Measurements from ENCODE around the gene PEX16. TPM values are rescaled to one million over a fixed set of nuclear protein-coding genes. Genes with fewer than 3 reads are reported as not detected.
A peak's percentile ranks its signal among the peaks of the same experiment; 100 is the strongest.

The PEX16 gene
- total RNA-seq, 1 experiment from 2014 or later, result 33.9 TPM

DNA sequence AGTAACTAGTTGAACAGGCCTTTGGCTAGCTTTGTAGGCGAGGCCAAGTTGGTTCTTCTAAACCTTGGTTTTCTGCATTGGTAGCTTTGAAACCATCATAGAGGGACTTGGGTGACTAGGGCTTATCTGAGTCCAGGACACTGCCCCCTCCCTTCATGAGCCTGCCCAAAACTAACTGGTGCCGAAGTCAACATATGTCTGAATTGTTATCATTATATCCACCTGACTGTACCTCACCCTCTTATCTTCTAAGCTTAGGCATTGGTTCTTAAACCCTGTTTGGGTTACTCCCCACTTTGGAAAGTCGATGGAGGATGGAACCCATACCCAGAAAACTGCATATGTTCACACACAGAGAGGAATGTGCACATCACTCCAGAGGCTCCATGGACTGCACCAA lies 39.8 kb downstream of the PEX16 start:
- Histone ChIP-seq H3K27me3 (replicated peaks) (no peaks in the 10 kb centered on the region), H3K4me3 (no peak overlapping the region), H3K4me1 (replicated peaks) (peaks cover 10% of the 10 kb centered on the region), H3K36me3 (peaks cover 84% of the 10 kb centered on the region), H3K27ac (no peak overlapping the region), H3K9me3 (replicated peaks) (no peaks in the 10 kb centered on the region)
- DNase-seq (ENCODE audit: low read depth in 1 of 2, low spot score in 2 of 2), result no peak

DNA sequence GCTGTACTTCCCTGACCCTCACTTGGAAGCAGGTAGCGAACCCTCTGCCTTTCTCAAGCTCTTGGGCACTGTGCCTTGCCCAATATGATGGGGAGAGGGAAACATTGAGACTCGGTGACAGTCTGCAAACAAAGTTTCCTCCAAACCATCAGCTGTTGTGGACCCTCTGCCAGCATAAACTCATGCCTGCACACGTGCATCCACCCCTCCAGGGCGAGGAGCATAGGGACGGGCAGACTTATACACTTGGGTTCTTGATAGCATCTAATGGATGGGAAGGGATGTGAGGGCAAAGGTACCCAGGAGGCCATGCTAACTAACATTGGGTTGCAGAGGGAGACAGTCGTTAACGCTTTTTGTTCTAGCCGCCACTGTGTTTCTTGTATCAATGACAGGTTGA lies 40.5 kb downstream of the PEX16 start:
- peaks cover 14% of the 10 kb centered on the region for H3K4me1 ChIP-seq (replicated peaks)
- H3K9me3 ChIP-seq (replicated peaks), result no peaks in the 10 kb centered on the region
- H3K27me3 ChIP-seq (replicated peaks), result no peaks in the 10 kb centered on the region
- no peak overlapping the region for H3K27ac ChIP-seq
- H3K36me3 ChIP-seq, result peaks cover 82% of the 10 kb centered on the region
- no peak overlapping the region for H3K4me3 ChIP-seq
- no peak for DNase-seq (ENCODE audit: low read depth in 1 of 2, low spot score in 2 of 2)

DNA sequence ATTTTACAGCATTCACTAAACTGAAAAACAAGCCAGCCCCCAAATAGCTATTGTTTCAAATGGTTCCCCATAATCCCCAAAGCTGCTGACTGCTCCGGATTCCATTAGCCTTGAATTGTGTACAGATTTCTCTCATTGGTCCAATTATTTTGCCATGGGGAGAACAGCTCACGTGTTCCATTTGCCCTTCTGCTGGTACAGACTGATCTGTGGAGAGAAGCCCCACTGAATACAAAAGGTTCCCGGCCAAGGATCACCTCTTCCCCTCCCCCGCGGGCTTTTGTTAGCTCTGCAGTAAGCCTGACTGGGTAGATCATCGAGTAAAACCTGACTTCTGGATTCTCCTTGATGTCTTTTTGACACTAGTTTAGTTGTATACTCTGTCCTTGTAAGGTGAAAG lies 41.3 kb downstream of the PEX16 start:
- Histone ChIP-seq H3K9me3 (replicated peaks) (no peaks in the 10 kb centered on the region), H3K4me1 (replicated peaks) (peaks cover 17% of the 10 kb centered on the region), H3K27ac (no peak overlapping the region), H3K36me3 (peaks cover 84% of the 10 kb centered on the region), H3K4me3 (no peak overlapping the region), H3K27me3 (replicated peaks) (no peaks in the 10 kb centered on the region)
- DNase-seq (ENCODE audit: low read depth in 1 of 2, low spot score in 2 of 2), result no peak

DNA sequence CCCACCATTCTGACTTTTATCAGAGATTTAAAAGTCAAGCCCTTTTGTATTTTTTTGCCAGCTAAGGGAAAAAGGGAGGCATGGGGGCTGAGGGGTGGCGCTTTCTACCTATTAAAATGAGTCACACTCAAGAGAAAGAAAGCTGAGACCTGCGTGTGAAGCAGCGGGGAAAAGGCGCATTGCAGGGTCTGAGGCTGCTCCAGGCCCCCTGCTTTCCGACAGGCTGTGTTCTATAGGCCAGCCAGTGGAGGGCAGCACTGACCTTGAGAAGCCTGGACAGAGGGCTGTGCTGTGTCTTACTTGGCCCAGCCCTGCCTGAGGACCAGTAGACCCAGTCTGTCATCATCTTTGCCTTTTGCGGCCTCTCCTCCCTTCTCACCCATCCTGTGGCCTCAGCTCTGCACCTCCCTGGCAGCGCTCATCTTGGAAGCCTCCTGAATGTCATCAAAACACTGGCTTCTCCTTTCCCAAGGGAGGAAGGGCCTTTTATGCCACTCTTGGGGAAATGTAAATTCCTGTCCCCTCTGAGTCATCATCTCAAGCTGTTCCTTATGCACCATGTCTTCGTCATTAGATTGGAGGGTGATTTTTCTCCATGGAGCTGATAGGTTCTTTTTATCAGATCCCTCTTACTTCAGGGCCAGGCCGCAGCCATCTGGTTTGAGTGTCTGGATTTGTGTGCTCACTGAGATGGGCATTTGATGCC lies 44.9 kb downstream of the PEX16 start:
- peaks cover 12% of the 10 kb centered on the region for H3K4me1 ChIP-seq (replicated peaks)
- H3K4me3 ChIP-seq, result no peak overlapping the region
- no peaks in the 10 kb centered on the region for H3K27me3 ChIP-seq (replicated peaks)
- H3K27ac ChIP-seq, result 0 out of 2 replicates have a peak overlapping the region, but pooled peaks have one; percentile 11
- H3K36me3 ChIP-seq, result peaks cover 94% of the 10 kb centered on the region
- no peaks in the 10 kb centered on the region for H3K9me3 ChIP-seq (replicated peaks)
- DNase-seq (ENCODE audit: low read depth in 1 of 2, low spot score in 2 of 2), result peak; percentile 77 to 79

DNA sequence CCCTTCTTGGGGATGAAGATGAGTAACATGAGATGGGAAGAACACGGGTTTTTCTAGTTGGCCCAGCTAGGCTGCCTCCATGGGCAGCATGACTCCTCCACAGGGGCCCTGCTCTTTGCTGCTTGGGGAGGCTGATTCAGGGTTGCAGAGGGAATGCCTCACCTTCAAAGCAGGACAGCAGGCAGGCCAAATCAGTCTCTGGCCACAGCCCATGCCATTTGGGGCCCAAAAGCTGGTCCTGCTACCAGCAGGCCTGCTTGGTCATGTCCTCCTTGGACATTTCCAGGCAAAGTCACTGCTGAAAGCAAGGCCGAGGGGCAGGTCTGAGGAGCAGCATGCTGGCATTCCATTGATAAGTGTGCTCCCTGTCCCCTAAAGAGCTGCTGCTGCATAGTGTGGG lies 46.0 kb downstream of the PEX16 start:
- H3K27me3 ChIP-seq (replicated peaks), result no peaks in the 10 kb centered on the region
- DNase-seq (ENCODE audit: low read depth in 1 of 2, low spot score in 2 of 2), result no peak
- H3K9me3 ChIP-seq (replicated peaks), result no peaks in the 10 kb centered on the region
- peaks cover 94% of the 10 kb centered on the region for H3K36me3 ChIP-seq
- H3K4me3 ChIP-seq, result no peak overlapping the region
- no peak overlapping the region for H3K27ac ChIP-seq
- H3K4me1 ChIP-seq (replicated peaks), result peaks cover 12% of the 10 kb centered on the region

DNA sequence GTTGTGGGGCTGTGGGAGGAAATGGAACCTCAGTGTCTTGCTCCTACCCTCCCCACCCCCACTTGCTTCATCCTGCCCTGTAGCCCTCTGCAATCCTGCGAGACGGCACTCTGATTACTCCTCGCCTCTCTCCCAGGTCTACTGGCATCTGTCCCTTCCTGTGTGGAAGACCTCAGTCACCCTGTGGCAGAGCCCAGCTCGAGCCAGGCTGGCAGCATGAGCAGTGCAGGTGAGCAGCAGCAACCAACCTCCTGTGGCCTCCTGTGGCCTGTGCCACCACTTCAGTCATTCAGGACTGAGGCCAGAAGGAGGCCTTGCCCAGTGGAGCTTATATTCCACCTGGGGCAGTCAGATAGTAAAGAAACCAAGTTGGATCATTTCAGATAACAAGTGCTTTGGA lies 47.0 kb downstream of the PEX16 start:
- Histone ChIP-seq H3K27me3 (replicated peaks) (no peaks in the 10 kb centered on the region), H3K27ac (no peak overlapping the region), H3K4me3 (no peak overlapping the region), H3K4me1 (replicated peaks) (peaks cover 12% of the 10 kb centered on the region), H3K9me3 (replicated peaks) (no peaks in the 10 kb centered on the region), H3K36me3 (peaks cover 96% of the 10 kb centered on the region)
- no peak for DNase-seq (ENCODE audit: low read depth in 1 of 2, low spot score in 2 of 2)

DNA sequence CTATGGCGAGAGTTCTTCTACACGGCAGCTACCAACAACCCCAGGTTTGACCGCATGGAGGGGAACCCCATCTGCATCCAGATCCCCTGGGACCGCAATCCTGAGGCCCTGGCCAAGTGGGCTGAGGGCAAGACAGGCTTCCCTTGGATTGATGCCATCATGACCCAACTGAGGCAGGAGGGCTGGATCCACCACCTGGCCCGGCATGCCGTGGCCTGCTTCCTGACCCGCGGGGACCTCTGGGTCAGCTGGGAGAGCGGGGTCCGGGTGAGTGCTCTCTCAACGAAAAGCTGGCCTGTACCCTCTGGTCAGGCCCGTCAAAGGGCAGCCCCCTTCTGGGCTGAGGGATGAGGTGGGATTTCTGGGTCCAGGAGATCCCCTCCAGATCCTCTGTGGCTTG lies 48.1 kb downstream of the PEX16 start:
- H3K4me3 ChIP-seq, result no peak overlapping the region
- peaks cover 93% of the 10 kb centered on the region for H3K36me3 ChIP-seq
- H3K27ac ChIP-seq, result no peak overlapping the region
- no peak for DNase-seq (ENCODE audit: low read depth in 1 of 2, low spot score in 2 of 2)
- H3K9me3 ChIP-seq (replicated peaks), result no peaks in the 10 kb centered on the region
- no peaks in the 10 kb centered on the region for H3K27me3 ChIP-seq (replicated peaks)
- peaks cover 12% of the 10 kb centered on the region for H3K4me1 ChIP-seq (replicated peaks)

DNA sequence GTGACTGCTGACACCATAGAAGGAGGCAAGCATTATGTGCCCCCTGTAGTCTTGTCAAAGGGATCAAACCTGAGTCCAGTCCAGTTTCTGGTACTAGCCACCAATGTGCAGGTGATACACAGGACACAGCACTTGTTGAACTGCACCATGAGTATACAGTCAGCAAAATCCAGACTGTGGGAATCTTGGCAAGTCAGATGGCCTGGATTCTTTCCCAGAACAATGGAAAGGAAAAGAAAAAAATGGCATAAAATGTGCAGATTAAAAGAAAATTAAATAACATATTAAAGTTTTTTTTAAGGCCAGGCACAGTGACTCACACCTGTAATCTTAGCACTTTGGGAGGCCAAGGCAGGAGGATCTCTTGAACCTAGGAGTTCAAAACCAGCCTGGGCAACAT lies 53.6 kb downstream of the PEX16 start:
- H3K4me1 ChIP-seq (replicated peaks), result no peaks in the 10 kb centered on the region
- H3K36me3 ChIP-seq, result peaks cover 93% of the 10 kb centered on the region
- no peaks in the 10 kb centered on the region for H3K9me3 ChIP-seq (replicated peaks)
- H3K4me3 ChIP-seq, result no peak overlapping the region
- no peak for DNase-seq (ENCODE audit: low read depth in 1 of 2, low spot score in 2 of 2)
- no peak overlapping the region for H3K27ac ChIP-seq
- no peaks in the 10 kb centered on the region for H3K27me3 ChIP-seq (replicated peaks)

DNA sequence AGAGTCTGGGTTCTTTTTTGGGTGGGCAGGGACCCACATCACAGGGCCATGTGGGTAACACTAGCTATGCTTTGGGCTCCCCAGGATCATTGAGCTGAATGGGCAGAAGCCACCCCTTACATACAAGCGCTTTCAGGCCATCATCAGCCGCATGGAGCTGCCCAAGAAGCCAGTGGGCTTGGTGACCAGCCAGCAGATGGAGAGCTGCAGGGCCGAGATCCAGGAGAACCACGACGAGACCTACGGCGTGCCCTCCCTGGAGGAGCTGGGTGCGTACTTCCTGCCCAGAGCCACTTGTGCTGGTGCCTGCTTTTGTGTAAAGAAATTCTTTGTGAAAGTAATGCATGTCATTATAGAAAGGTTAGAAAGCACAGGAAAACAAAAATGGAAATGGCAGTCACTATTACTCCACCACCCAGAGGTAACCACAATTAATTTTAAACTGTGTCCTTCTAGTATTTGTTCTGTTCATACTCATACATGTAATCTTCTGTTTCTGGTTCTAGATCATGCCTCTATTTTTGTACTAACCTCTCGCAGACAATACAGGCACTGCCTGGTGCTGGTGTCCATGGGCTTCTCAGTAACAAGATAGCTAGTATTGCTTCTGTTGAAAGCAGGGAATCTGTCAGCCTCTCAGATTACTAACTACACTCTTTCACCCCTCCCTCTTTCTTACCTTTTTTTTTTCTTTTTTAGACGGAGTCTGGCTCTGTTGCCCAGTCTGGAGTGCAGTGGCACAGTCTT lies 56.7 kb downstream of the PEX16 start:
- Histone ChIP-seq H3K4me3 (no peak overlapping the region), H3K36me3 (peaks cover 90% of the 10 kb centered on the region), H3K4me1 (replicated peaks) (peaks cover 16% of the 10 kb centered on the region), H3K9me3 (replicated peaks) (no peaks in the 10 kb centered on the region), H3K27ac (no peak overlapping the region), H3K27me3 (replicated peaks) (no peaks in the 10 kb centered on the region)
- DNase-seq (ENCODE audit: low read depth in 1 of 2, low spot score in 2 of 2), result no peak

DNA sequence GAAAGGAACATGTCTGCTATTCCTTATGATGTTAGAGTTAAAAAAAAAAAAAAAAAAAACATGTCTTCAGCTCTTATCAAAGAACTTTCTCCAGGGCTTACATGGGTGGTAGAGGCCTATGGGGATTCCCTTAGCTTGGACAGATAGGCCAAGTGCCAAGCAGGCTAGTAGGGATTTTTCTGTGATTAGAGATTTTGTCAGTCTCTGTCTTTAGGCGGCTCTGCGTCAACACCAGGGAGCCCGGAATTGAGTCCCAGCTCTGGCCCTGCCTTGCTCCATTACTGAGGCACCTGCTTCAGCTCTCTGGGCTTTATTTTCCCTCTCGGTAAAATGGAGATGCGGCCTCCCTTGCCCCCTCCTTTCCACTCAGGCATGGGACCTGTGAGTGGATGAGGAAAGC lies 57.3 kb downstream of the PEX16 start:
- Histone ChIP-seq H3K36me3 (peaks cover 90% of the 10 kb centered on the region), H3K27ac (no peak overlapping the region), H3K4me3 (no peak overlapping the region), H3K27me3 (replicated peaks) (no peaks in the 10 kb centered on the region), H3K4me1 (replicated peaks) (peaks cover 16% of the 10 kb centered on the region), H3K9me3 (replicated peaks) (no peaks in the 10 kb centered on the region)
- DNase-seq (ENCODE audit: low read depth in 1 of 2, low spot score in 2 of 2), result no peak

Other genes with a start within 250 kb of the PEX16 start
- gene SLC35C1, start 112.7 kb downstream of the PEX16 start, total RNA-seq (2014; rRNA removed; shearing (Covaris generic)), result 11.5 and 11.8 TPM in 2 replicates
- gene CRY2, start 70.4 kb downstream of the PEX16 start, total RNA-seq (2014; rRNA removed; shearing (Covaris generic)), result 16.1 and 17.3 TPM in 2 replicates
- 2.6 and 4.3 TPM in 2 replicates for gene MAPK8IP1, start 32.2 kb downstream of the PEX16 start, total RNA-seq (2014; rRNA removed; shearing (Covaris generic))
- gene FREY1, start 10.6 kb downstream of the PEX16 start, total RNA-seq (2014; rRNA removed; shearing (Covaris generic)), result 0.21 TPM in 1 of 2 replicates, not detected in the other
- not detected in 2 replicates for gene LARGE2, start 4.8 kb upstream of the PEX16 start, total RNA-seq (2014; rRNA removed; shearing (Covaris generic))
- gene PHF21A, start 203.6 kb upstream of the PEX16 start, total RNA-seq (2014; rRNA removed; shearing (Covaris generic)), result 6.4 and 10.8 TPM in 2 replicates

All from SJSA1 (cell line).